Bronchial epithelial cell (primary cell): ENCODE measurements around the gene SLC25A18. TPM values are rescaled to one million over a fixed set of nuclear protein-coding genes. Genes with fewer than 3 reads are reported as not detected.

Experiments
- DNase-seq: peaks from one replicate; pipeline ENCODE4 v3.0.0-alpha.2; 2010; ENCODE audit warnings: low read depth
- FAIRE-seq: peaks from 2 replicates; lab custom pipeline; 2011; peaks lifted over from hg19 to GRCh38; lab: Jason Lieb, UNC
- H3K27me3 ChIP-seq: 2 replicates; pipeline ENCODE4 v1.5.1; 2011; ENCODE audit warnings: low read length; ENCODE audit not compliant: control insufficient read depth, insufficient read depth
- H3K36me3 ChIP-seq: 2 replicates; pipeline ENCODE4 v1.5.1; 2011; ENCODE audit warnings: low read length; ENCODE audit not compliant: control insufficient read depth, insufficient read depth
- H3K4me3 ChIP-seq: 2 replicates; pipeline ENCODE4 v1.5.1; 2011; ENCODE audit warnings: mild to moderate bottlenecking, low read depth, low read length, control low read depth
- total RNA-seq: library from RNA; depleted of rRNA; stranded (reverse); fragments of >200 nt; gene quantifications from 2 replicates; pipeline ENCODE4 v1.2.1, GENCODE V29; 2014
- TF ChIP-seq, protein P1 (sequence below): IDR thresholded peaks from 2 replicates; pipeline ENCODE4 v1.5.1; 2011; ENCODE audit warnings: mild to moderate bottlenecking, moderate library complexity, low read length, control low read depth, inconsistent platforms; ENCODE audit not compliant: insufficient read depth, severe bottlenecking

Gene SLC25A18
- total RNA-seq, 1 donor from 2014 or later = not detected

DNA sequence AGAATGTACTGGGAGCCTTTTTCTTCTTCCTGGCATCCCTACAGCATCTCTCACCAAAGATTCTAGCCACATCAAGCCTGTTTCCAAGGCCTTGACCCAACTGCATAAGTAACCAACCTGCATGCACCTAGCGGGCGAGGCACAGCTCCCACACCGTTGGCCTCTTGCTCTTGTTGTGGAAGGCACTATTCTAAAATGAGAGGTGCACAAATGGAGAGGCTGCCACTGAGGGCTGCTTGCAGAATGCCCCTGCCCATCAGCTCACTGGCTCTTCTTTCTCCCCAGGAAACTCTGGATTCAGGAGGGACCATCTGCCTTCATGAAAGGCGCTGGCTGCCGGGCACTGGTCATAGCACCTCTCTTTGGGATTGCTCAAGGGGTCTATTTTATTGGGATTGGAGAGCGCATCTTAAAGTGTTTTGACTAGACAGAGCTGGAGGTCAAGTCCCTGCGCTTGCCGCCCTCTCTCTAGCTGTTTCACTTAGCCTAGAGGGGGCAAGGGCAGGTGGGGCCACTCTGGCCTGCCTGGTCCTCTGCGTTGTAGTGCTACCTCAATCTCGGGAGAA is 26.6 kb downstream of the SLC25A18 start:
- TF ChIP-seq, protein P1, sequence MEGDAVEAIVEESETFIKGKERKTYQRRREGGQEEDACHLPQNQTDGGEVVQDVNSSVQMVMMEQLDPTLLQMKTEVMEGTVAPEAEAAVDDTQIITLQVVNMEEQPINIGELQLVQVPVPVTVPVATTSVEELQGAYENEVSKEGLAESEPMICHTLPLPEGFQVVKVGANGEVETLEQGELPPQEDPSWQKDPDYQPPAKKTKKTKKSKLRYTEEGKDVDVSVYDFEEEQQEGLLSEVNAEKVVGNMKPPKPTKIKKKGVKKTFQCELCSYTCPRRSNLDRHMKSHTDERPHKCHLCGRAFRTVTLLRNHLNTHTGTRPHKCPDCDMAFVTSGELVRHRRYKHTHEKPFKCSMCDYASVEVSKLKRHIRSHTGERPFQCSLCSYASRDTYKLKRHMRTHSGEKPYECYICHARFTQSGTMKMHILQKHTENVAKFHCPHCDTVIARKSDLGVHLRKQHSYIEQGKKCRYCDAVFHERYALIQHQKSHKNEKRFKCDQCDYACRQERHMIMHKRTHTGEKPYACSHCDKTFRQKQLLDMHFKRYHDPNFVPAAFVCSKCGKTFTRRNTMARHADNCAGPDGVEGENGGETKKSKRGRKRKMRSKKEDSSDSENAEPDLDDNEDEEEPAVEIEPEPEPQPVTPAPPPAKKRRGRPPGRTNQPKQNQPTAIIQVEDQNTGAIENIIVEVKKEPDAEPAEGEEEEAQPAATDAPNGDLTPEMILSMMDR = no peak
- peaks cover 11% of the 10 kb centered on the region for H3K36me3 ChIP-seq

DNA sequence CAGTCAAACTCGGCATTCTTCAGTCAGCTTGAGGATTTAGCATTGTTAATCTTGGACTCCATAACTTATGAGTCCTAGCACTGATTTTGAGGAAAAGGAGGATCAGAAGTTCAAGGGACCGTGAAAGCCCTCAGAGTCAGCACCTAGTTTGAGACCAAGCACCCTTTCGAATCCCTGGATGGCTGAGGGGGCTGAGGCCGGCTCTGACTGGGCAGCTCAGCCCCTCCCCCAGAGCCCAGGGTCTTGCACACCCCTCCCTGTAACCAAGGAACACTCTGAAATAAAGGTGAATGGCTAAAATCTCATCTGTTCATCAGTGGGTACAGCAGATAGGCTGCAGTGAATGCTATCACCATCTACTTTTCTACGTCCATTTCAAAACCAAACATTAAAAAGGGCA is 27.3 kb downstream of the SLC25A18 start:
- FAIRE-seq = no peak
- DNase-seq = no peak
- no peak overlapping the region for H3K4me3 ChIP-seq
- no peaks in the 10 kb centered on the region for H3K27me3 ChIP-seq
- TF ChIP-seq, protein P1 = no peak
- peaks cover 11% of the 10 kb centered on the region for H3K36me3 ChIP-seq

More for the DNA sequence above, 26.6 kb downstream of the SLC25A18 start:
- DNase-seq (no peak), FAIRE-seq (no peak)
- H3K27me3 ChIP-seq = no peaks in the 10 kb centered on the region
- H3K4me3 ChIP-seq = no peak overlapping the region

DNA sequence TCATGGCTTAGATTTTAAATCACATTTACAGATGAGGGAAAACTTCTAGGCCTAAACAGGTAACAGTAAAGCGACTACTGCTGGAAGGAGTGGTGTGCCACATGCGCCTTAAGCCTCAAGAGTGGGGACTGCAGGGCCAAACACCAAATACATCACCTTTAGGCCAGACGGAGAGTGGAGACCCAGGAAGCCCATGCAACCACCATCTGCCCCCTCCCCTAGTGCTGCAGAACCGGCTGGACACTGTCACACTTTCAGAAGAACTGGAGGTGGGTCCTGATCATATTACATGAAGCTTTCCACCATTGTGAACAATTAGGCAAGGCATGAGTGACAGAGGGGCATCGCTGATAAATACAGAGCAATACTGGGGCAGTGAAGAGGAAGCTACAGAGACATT is 28.9 kb downstream of the SLC25A18 start:
- no peak for DNase-seq

DNA sequence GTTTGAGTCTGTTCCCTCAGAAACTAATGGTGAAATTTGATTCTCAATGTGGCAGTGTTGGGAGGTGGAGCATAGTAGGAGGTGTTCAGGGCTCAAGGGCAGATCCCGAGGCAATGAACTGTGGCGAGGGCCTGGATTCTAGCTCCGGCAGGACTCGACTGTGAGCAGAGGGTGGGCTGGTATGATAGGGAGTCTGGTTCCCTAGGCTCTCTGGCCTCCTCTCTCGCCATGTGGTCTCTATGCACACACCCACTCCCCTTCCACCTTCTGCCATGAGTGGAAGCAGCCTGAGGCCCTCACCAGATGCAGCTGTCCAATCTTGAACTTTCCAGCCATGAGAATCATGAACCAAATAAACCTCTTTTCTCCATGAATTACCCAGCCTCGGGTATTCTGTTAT is 32.9 kb downstream of the SLC25A18 start:
- no peak for DNase-seq
- no peak for FAIRE-seq
- no peaks in the 10 kb centered on the region for H3K27me3 ChIP-seq
- H3K4me3 ChIP-seq = no peak overlapping the region
- peaks cover 21% of the 10 kb centered on the region for H3K36me3 ChIP-seq
- TF ChIP-seq, protein P1 = no peak

More for the DNA sequence above, 28.9 kb downstream of the SLC25A18 start:
- Histone ChIP-seq H3K4me3 (no peak overlapping the region), H3K36me3 (peaks cover 13% of the 10 kb centered on the region), H3K27me3 (no peaks in the 10 kb centered on the region)
- FAIRE-seq = no peak
- TF ChIP-seq, protein P1 = no peak

DNA sequence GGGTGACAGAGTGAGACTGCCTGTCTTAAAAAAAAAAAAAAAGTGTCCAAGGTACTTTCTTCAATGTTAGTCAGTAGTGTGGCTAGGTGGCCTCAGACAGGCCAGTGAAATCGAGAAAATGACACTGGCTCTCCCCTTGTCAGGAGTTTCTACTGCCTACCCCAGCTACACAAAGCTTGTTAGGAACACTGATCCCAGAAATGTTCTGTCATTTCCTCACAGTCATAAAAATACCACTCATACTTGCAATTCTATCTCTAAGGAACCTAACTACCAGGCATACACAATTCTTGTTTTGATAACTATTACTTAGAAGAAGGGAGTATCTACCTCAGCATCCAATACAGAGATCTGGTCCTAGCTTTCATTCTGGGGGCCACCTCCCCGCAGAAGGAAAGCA is 33.9 kb downstream of the SLC25A18 start:
- no peaks in the 10 kb centered on the region for H3K27me3 ChIP-seq
- H3K36me3 ChIP-seq = peaks cover 20% of the 10 kb centered on the region
- TF ChIP-seq, protein P1 = no peak
- DNase-seq (no peak), FAIRE-seq (no peak)
- no peak overlapping the region for H3K4me3 ChIP-seq

DNA sequence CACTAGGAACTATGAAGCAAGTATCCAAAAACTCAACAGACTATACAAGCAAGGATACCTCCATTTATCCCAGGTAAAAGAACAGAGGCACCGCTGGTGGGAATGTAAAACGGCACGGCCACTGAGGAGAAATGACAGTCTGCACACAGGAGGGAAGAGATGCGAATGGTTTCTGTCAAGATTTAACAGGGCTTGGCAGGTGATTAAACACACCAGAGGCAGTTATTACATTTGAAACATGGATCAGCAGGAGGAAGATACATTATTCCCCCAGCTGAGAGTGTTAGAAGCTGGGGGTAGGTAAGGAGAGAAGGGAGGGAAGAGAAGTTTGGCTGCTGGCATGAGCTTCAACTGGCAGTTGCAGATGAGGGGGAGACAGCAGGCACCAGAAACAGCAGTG is 35.0 kb downstream of the SLC25A18 start:
- FAIRE-seq (no peak), DNase-seq (no peak)

More for the DNA sequence above, 35.0 kb downstream of the SLC25A18 start:
- peaks cover 12% of the 10 kb centered on the region for H3K36me3 ChIP-seq
- no peaks in the 10 kb centered on the region for H3K27me3 ChIP-seq
- no peak overlapping the region for H3K4me3 ChIP-seq
- TF ChIP-seq, protein P1 = no peak
